Measurements from ENCODE around the gene GIGYF2. TPM values are rescaled to one million over a fixed set of nuclear protein-coding genes. Genes with fewer than 3 reads are reported as not detected.

GIGYF2 gene
- total and polyA plus RNA-seq, 11 donors = 25.3 to 78.1 (median 56.5) TPM

GRCh38 chr2:232672588-232672987, 24.5 kb upstream of the GIGYF2 start:
- 81 to 88% (median 84%) methylated on average over 1 of the region's 1 CpG for WGBS, 4 donors
- H3K36me3 ChIP-seq = peaks cover 0 to 47% (median 6%) of the 10 kb centered on the region in 9 donors
- H3K4me1 ChIP-seq = peaks cover 0 to 16% (median 2%) of the 10 kb centered on the region in 12 donors
- H3K4me3 ChIP-seq = no peak overlapping the region
- H3K27ac ChIP-seq = no peak overlapping the region
- intact Hi-C loops (cut with DNase I) = no loop called here
- DNase-seq (no peak), ATAC-seq (no peak)
- TF ChIP-seq, protein P1, sequence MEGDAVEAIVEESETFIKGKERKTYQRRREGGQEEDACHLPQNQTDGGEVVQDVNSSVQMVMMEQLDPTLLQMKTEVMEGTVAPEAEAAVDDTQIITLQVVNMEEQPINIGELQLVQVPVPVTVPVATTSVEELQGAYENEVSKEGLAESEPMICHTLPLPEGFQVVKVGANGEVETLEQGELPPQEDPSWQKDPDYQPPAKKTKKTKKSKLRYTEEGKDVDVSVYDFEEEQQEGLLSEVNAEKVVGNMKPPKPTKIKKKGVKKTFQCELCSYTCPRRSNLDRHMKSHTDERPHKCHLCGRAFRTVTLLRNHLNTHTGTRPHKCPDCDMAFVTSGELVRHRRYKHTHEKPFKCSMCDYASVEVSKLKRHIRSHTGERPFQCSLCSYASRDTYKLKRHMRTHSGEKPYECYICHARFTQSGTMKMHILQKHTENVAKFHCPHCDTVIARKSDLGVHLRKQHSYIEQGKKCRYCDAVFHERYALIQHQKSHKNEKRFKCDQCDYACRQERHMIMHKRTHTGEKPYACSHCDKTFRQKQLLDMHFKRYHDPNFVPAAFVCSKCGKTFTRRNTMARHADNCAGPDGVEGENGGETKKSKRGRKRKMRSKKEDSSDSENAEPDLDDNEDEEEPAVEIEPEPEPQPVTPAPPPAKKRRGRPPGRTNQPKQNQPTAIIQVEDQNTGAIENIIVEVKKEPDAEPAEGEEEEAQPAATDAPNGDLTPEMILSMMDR (IDR thresholded peaks at IDR 0.05) = no peak
- no peak for TF ChIP-seq POLR2A (IDR thresholded peaks at IDR 0.05)
- no peaks in the 10 kb centered on the region for H3K27me3 ChIP-seq
- H3K9me3 ChIP-seq = no peaks in the 10 kb centered on the region

DNA sequence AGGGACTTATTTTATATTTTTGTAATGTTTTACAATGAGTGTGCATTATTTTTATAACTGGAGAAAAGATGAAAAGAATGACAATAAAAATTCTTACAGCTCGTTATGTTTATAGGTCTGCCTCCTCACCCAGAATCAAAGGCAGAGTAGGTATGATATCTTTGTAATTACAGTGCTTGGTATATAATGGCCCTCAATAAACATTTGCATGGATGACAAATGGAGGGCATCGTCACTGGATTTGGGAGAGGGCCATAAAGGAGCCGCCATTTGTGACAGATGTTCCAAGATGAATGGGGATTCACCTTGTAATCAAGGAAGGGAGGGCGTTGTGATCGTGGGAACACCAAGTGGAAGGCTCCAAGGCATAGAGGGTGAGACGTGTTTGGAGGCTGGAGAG, 22.6 kb upstream of the GIGYF2 start:
- intact Hi-C loops (cut with DNase I) = no loop called here
- 85 to 88% (median 88%) methylated on average over 6 of the region's 6 CpGs for WGBS, 4 donors
- H3K36me3 ChIP-seq = peaks cover 0 to 63% (median 6%) of the 10 kb centered on the region in 9 donors
- ATAC-seq = no peak
- no peak overlapping the region for H3K4me3 ChIP-seq
- TF ChIP-seq POLR2A (IDR thresholded peaks at IDR 0.05) = no peak
- TF ChIP-seq, protein P1 (IDR thresholded peaks at IDR 0.05) = no peak
- H3K9me3 ChIP-seq = no peaks in the 10 kb centered on the region
- no peak for DNase-seq
- no peak overlapping the region for H3K27ac ChIP-seq
- H3K4me1 ChIP-seq = peaks cover 0 to 3% (median 0%) of the 10 kb centered on the region in 12 donors
- no peaks in the 10 kb centered on the region for H3K27me3 ChIP-seq

GRCh38 chr2:232675381-232675780, 21.8 kb upstream of the GIGYF2 start:
- peaks cover 0 to 67% (median 6%) of the 10 kb centered on the region in 9 donors for H3K36me3 ChIP-seq
- no peaks in the 10 kb centered on the region for H3K27me3 ChIP-seq
- H3K4me3 ChIP-seq = no peak overlapping the region
- no peak for ATAC-seq
- intact Hi-C loops (cut with DNase I) = no loop called here
- no peak for DNase-seq
- TF ChIP-seq, protein P1 (IDR thresholded peaks at IDR 0.05) = no peak
- TF ChIP-seq POLR2A (IDR thresholded peaks at IDR 0.05) = no peak
- 89 to 94% (median 92%) methylated on average over 10 of the region's 10 CpGs for WGBS, 4 donors
- H3K4me1 ChIP-seq = peaks cover 0 to 3% (median 0%) of the 10 kb centered on the region in 12 donors
- H3K9me3 ChIP-seq = no peaks in the 10 kb centered on the region
- no peak overlapping the region for H3K27ac ChIP-seq

GRCh38 chr2:232680006-232680405, 17.1 kb upstream of the GIGYF2 start:
- Histone ChIP-seq H3K9me3 (no peaks in the 10 kb centered on the region), H3K4me1 (no peaks in the 10 kb centered on the region), H3K36me3 (peaks cover 0 to 54% (median 7%) of the 10 kb centered on the region in 9 donors), H3K27ac (no peak overlapping the region), H3K4me3 (no peak overlapping the region), H3K27me3 (no peaks in the 10 kb centered on the region)
- intact Hi-C loops (cut with DNase I) = no loop called here
- WGBS, 4 donors = 87 to 92% (median 90%) methylated on average over 7 of the region's 7 CpGs
- no peak for DNase-seq
- no peak for ATAC-seq
- TF ChIP-seq, protein P1 (IDR thresholded peaks at IDR 0.05) = no peak
- TF ChIP-seq POLR2A (IDR thresholded peaks at IDR 0.05) = no peak

Measured in heart left ventricle (tissue), 16 donors.